Measurements from ENCODE around the gene CTNNA2. TPM values are rescaled to one million over a fixed set of nuclear protein-coding genes. Genes with fewer than 3 reads are reported as not detected.

Gene CTNNA2
- total and polyA plus RNA-seq, 8 donors, result 0.08 to 0.56 (median 0.17) TPM; not detected in 2

DNA sequence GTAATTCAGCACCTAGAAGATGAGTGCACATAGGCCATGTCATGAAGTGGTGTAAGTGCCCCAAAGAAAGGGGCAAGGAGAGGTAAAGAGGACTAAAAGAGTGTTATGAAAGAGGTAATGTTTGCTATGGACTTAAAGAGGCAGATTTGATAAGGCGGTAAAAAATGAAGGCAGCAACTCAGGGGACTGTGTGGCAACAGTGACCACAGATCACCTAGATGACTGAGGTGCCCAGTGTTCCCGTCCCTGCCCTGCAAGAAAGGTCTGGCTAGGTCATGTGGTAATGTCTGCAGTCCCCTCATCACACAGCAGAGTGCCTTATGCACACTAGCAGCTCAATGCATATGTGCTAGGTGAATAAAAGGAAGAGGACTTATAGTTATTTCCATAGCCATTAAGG, 434.9 kb downstream of the CTNNA2 start:
- Histone ChIP-seq H3K9me3 (no peaks in the 10 kb centered on the region), H3K36me3 (no peaks in the 10 kb centered on the region), H3K27ac (no peak overlapping the region), H3K4me1 (no peaks in the 10 kb centered on the region), H3K4me3 (no peak overlapping the region), H3K27me3 (no peaks in the 10 kb centered on the region)
- ATAC-seq (peak; percentile 58), DNase-seq (no peak)
- intact Hi-C loops (cut with DNase I), result no loop called here
- TF ChIP-seq CTCF (IDR thresholded peaks at IDR 0.05), result no peak

- intact Hi-C loops (cut with DNase I), result no loop called here
- no peak for ATAC-seq
- Histone ChIP-seq H3K36me3 (no peaks in the 10 kb centered on the region), H3K4me1 (no peaks in the 10 kb centered on the region), H3K9me3 (no peaks in the 10 kb centered on the region), H3K27me3 (no peaks in the 10 kb centered on the region), H3K4me3 (no peak overlapping the region), H3K27ac (no peak overlapping the region)
- DNase-seq, result no peak
- TF ChIP-seq CTCF (IDR thresholded peaks at IDR 0.05), result no peak
Observed at GRCh38 chr2:79950526-79950925, 437.7 kb downstream of the CTNNA2 start.

GRCh38 chr2:79952616-79953015, 439.8 kb downstream of the CTNNA2 start:
- Histone ChIP-seq H3K27ac (peak overlapping the region in 1 of 2 donors; percentile 42), H3K4me1 (no peaks in the 10 kb centered on the region), H3K4me3 (no peak overlapping the region), H3K36me3 (no peaks in the 10 kb centered on the region), H3K27me3 (no peaks in the 10 kb centered on the region), H3K9me3 (no peaks in the 10 kb centered on the region)
- TF ChIP-seq CTCF (IDR thresholded peaks at IDR 0.05), result no peak
- peak in 2 of 4 donors; percentile 85 to 88 for DNase-seq
- no peak for ATAC-seq
- intact Hi-C loops (cut with DNase I), result no loop called here

DNA sequence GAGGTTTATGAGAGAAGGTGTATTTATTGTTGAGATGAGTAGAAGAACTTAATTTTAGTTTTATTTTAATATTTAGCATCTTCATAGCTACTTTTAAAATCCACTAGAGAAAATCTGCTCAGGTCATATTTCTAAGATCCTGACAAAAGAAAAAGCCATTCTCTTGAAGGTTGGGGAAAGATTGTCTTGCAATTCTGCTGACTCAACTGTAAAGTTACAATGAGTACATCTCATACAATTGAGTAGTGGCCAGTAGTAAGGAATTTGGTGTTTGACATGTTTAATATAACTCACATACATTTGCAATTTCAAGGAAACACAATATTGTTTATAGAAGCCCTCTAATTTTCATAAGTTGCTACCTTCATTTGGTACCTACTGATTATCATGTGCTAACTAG, 447.2 kb downstream of the CTNNA2 start:
- H3K4me1 ChIP-seq, result no peaks in the 10 kb centered on the region
- no peak overlapping the region for H3K27ac ChIP-seq
- H3K27me3 ChIP-seq, result no peaks in the 10 kb centered on the region
- no peak for TF ChIP-seq CTCF (IDR thresholded peaks at IDR 0.05)
- DNase-seq, result no peak
- no peak overlapping the region for H3K4me3 ChIP-seq
- no peak for ATAC-seq
- no peaks in the 10 kb centered on the region for H3K36me3 ChIP-seq
- no peaks in the 10 kb centered on the region for H3K9me3 ChIP-seq
- intact Hi-C loops (cut with DNase I), result no loop called here

DNA sequence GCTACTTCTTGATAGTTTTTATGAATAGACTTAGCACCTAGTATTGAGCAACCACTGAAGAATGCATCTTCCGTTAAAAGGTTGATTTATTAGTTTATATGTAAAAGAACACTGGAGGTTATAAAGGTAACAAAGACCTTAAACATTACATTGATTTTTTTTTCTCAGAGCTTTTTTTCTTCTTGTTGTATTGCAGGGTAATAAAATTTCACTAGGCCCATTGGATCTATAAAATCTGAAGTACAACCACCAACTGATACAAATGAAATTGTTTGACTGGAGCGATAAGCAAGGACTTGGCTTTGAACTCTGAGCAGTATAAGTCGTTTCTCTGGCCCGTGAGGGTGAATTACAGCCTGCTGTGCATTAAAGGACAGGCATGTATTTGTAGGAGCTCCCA, 447.7 kb downstream of the CTNNA2 start:
- intact Hi-C loops (cut with DNase I), result no loop called here
- DNase-seq, result no peak
- no peak overlapping the region for H3K4me3 ChIP-seq

More for the DNA sequence above, 447.7 kb downstream of the CTNNA2 start:
- H3K4me1 ChIP-seq, result no peaks in the 10 kb centered on the region
- no peaks in the 10 kb centered on the region for H3K27me3 ChIP-seq
- no peaks in the 10 kb centered on the region for H3K9me3 ChIP-seq
- ATAC-seq, result no peak
- H3K27ac ChIP-seq, result no peak overlapping the region
- no peaks in the 10 kb centered on the region for H3K36me3 ChIP-seq
- no peak for TF ChIP-seq CTCF (IDR thresholded peaks at IDR 0.05)

Data from left lung (tissue), 10 donors.